CD4-positive, alpha-beta T cell treated with Interleukin-21 for 1 hour (primary cell): ENCODE data around the gene HTRA3.
"Not testable (repeated sequence)": the region's sequence is repeated elsewhere in the genome, so short reads cannot be mapped to it uniquely, and the experiment has no call there.

Experiments
- DNase-seq: peaks from one replicate; pipeline ENCODE4 v3.0.0-alpha.2; 2020

The HTRA3 gene

DNA sequence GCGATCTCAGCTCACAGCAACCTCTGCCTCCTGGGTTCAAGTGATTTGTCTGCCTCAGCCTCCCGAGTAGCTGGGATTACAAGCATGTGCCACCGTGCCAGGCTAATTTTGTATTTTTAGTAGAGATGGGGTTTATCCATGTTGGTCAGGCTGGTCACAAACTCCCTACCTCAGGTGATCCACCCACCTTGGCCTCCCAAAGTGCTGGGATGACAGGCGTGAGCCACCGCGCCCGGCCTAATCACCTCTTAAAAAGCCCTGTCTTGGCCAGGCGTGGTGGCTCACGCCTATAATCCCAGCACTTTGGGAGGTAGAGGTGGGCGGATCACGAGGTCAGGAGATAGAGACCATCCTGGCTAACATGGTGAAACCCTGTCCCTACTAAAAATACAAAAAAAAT, 79.7 kb downstream of the HTRA3 start:
- DNase-seq: not testable (repeated sequence)

DNA sequence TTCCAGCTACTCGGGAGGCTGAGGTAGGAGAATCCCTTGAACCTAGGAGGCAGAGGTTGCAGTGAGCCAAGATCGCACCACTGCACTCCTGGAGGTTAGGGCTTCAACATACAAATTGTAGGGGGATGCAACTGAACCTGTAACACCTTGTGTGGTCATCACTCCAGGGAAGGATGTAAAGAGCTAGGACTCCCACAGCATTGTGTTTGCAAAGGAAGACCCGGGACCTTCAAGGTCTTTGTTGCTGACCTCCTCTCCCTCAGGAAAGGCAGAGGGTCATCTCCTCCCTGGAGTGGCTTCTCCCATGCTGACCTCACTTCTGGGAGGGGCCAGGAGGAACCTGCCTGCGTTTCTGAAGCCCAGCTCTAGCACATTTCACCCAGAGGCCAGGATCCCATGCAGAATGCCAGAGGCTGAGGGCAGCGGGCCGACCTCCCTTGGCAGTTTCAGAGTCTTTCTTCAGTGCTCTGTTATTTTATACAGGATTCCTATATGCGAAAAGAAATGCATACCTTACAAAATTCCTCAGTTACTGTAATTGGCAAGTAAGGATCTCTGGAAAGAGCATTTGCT, 80.2 kb downstream of the HTRA3 start:
- DNase-seq: no peak

DNA sequence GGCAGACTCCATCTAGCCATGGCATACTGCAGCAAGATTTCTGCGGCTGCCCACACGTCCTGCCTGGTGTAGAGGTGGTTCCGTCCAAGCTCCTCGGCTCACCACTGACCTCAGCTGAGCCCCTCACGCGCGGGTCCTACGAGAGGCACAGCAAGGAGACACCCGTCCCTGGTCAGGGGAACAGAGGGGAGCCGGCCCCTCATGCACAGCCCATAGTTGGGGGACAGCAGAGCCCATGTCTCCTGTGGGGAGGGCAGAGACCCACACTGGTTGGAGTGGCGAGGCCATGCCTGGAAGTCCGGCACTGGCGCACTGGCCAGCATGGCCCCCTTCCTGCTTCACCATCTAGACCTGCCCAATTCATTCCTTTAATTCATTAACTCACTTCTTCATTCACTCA, 80.8 kb downstream of the HTRA3 start:
- no peak for DNase-seq

DNA sequence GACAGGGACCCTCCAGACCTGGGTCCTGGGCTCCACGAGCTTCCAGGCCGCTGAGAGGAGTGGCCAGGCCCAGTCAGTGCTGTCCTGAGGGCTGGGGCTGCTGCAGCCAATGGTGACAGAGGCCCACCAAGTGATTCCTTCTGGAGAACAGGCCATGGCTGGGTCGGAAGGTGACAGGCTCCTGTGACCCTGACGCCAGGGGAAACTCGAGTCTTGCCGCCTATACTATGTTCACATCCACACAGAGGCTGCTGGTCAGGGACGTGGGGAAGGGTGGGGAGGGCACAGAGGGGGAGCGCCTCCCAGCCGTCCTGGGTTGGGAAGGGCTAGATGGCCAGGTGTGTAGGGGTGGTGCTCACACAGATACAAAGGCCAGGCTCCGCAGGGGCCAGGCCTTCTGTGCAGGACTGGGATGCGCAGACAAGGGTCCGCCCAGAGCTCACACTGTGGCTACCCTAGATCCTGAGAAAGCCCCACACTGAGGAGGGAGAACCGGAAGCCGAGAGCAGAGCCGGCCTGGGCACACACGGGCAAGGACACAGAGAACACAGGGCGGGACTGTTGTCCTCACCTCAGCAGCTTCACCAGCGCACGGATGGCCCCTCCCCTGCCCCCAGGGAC, 81.4 kb downstream of the HTRA3 start:
- no peak for DNase-seq

DNA sequence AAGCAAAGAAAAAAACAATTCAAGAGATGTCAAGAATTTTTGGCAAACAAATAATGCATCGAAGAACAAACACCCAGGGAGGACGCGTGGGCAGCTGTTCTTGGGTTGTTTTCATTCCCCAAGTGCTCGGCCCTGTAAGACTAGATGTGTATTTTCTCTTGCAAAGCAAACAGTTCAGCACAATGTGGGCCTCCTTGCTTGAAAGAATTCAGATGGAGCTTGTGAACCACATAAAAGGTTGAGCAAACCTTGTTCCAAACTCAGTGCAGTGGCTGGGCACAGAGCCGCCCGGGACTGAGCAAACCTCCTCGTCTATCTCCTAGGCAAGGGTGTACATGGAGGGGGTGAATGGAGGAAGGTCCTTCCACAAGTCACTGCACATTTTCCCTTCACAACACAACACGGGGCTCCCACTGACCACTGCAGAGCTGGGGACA, 82.4 kb downstream of the HTRA3 start:
- no peak for DNase-seq

DNA sequence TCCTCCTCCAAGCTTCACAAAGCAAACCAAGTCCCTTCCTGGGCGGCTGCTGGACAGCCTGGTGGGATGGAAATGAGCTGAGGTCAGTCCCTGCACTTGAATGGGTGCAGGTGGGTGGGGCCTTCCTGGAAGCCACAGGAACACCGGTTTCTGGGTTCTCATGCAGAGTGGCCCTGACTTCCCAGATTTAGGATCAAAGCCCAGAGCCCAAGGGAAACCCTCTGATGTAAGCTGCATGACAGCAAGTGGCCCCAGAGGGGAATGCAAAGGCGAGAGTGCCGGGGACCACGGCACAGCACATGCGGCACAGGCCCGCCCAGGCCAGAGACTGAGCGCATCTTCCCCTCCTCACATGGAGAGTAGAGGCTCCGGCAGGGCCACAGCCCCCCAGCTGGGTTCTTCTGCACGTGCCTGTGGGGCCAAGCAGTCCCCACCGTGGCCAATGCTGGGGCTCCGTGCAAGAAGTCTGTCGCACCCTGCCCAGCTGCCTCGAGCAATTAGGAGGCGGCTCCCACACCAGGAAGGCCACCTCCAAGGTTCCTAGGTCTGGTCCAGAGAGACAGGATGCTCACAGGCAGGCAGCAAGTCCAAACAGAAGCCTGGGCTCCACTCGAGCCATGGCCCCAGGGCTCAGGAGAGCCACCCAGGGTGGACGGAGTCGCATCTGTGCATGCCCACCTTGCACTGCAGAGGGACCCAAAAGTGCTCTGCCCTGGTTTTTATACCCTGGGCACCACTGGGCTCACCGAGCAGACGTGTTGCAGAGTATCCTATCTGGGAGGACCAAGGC, 83.0 kb downstream of the HTRA3 start:
- DNase-seq: no peak

DNA sequence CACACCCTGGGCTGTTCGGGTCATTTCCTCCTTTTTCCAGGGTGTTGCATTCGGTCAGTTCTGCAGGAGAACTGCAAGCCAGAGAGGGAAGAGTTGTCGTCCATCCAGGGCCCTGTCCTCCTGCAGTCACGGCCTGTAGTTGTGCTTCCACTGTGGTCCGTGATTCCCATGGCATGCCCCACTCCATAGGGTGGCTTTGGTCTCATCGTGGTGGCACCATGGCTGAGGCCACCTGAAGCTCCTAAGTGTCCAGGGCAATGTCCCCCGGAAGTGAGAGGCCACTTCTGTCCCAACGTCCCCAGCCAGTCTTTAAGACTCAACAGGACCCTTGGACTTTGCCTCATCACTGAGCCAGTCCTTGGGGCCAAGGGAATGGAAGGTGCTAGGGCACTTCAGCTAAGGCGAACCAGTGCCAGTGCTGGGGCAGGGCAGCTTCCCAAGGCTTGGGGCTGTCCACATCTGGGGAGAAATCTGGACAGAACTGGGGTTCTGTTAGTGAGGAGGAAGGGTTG, 83.7 kb downstream of the HTRA3 start:
- DNase-seq: no peak

DNA sequence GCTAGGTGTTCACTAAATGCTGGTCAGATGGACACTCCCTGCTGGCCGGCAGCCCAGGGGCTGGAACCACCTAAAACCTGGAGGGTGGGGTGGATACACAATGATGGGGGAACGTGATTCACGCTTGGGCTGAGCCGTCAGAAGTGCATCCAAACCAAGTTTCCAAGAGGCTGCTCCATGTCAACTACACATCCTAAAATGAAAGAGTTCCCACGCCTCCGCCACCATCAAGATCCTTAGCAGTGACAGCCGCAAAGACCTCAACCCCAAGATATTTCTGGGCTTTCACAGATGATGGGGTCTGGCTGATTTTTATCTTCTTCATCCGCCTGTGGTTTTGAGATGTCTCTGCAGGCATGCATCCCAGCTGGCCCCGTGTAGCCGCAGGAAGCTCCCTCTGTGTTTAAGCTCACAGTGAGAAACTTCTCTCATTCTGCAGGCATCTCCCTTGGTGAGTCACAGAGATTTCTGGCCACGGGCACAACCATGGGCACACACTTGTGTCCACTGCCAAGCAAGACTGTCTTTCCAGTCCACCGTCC, 84.4 kb downstream of the HTRA3 start:
- DNase-seq: no peak

DNA sequence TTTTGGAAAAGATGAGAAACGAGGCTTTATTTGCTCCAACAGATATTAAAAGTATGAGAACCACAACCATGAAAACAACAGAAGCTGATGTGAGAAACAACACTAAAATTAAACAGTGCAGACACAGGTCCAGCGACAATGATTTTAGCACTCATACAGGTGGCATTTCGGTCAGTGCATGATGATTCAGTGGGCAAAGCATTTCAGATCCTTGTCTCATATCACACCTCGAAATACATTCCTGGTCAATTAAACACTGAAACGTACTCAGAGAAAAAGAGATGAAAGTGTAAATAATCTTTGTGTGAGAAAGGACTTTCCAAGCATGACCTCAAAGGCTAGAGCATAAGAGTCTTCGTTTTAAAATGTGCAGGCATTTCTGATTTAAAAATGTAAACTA, 85.8 kb downstream of the HTRA3 start:
- DNase-seq: no peak

DNA sequence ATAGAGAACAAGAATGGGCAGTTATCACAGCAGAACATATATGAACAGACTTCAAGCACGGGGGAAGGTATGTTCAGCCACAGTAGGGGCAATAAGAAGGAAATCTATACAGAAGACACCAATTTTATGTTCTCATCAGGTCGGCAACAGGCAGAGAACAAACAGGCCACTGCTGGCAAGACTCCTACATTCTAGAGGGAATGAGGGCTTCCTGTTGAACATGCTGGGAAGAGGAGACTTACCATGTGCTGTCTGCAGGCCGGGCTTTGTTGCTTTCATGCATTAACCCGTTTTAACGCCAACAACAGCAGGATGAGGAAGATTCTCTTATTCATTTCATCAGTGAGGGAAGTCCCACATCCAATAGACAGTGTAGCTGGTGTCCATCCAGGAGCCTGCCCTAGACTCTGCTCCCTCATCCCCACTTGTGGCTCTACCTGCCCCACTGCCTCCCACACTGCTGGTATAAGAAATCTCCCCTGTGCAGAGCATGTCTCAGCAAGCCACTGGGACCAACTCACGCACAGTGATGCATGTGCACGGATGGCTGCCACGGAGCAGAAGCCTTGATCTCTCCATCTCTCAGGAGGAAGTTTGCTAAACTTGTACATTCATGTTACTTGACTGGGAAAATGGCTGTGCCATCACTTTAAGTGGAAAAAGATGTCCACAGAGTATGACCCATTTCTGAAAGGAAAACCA, 86.5 kb downstream of the HTRA3 start:
- no peak for DNase-seq
